Measurements from ENCODE around the gene CSHL1.
A peak's percentile ranks its signal among the peaks of the same experiment; 100 is the strongest.
"Not testable (repeated sequence)": the region's sequence is repeated elsewhere in the genome, so short reads cannot be mapped to it uniquely, and the experiment has no call there.

The CSHL1 gene

GRCh38 chr17:63903787-63904201, 7.3 kb downstream of the CSHL1 start:
- H3K9me3 Mint-ChIP-seq; H3K36me3 Mint-ChIP-seq (ENCODE audit: low read depth); H3K4me1 Mint-ChIP-seq; H3K4me3 Mint-ChIP-seq; H3K27ac Mint-ChIP-seq: not testable (repeated sequence)
- peaks cover 19% of the 10 kb centered on the region for H3K27me3 Mint-ChIP-seq (ENCODE audit: low read depth)
- peak; percentile 30 to 52 (median 41) for TF ChIP-seq CTCF (IDR thresholded peaks at IDR 0.05; ENCODE audit: unreplicated experiment in 3 of 3)

GRCh38 chr17:63901971-63902370, 9.1 kb downstream of the CSHL1 start:
- H3K36me3 Mint-ChIP-seq (ENCODE audit: low read depth); H3K4me3 Mint-ChIP-seq; H3K27ac Mint-ChIP-seq; H3K9me3 Mint-ChIP-seq; H3K4me1 Mint-ChIP-seq: not testable (repeated sequence)
- H3K27me3 Mint-ChIP-seq (ENCODE audit: low read depth), result peaks cover 12% of the 10 kb centered on the region

- not testable (repeated sequence) for H3K36me3 Mint-ChIP-seq (ENCODE audit: low read depth); H3K9me3 Mint-ChIP-seq; H3K4me3 Mint-ChIP-seq; H3K27me3 Mint-ChIP-seq (ENCODE audit: low read depth); H3K4me1 Mint-ChIP-seq; H3K27ac Mint-ChIP-seq
Measured at GRCh38 chr17:63898899-63899798, 11.9 kb downstream of the CSHL1 start.

GRCh38 chr17:63896524-63897354, 14.3 kb downstream of the CSHL1 start, which contains the start of gene CSH1:
TSS of gene CSH1 (minus strand) at chr17:63896574. CDS start at chr17:63896511, 63 bp downstream.
- H3K27ac Mint-ChIP-seq; H3K4me3 Mint-ChIP-seq; H3K9me3 Mint-ChIP-seq; H3K27me3 Mint-ChIP-seq (ENCODE audit: low read depth); H3K4me1 Mint-ChIP-seq; H3K36me3 Mint-ChIP-seq (ENCODE audit: low read depth): not testable (repeated sequence)

- not testable (repeated sequence) for H3K27ac Mint-ChIP-seq; H3K9me3 Mint-ChIP-seq; H3K36me3 Mint-ChIP-seq (ENCODE audit: low read depth); H3K4me1 Mint-ChIP-seq; H3K4me3 Mint-ChIP-seq; H3K27me3 Mint-ChIP-seq (ENCODE audit: low read depth)
Measured at GRCh38 chr17:63894821-63895220, 16.2 kb downstream of the CSHL1 start.

GRCh38 chr17:63894021-63894420, 17.0 kb downstream of the CSHL1 start:
- H3K9me3 Mint-ChIP-seq; H3K27me3 Mint-ChIP-seq (ENCODE audit: low read depth); H3K36me3 Mint-ChIP-seq (ENCODE audit: low read depth); H3K4me1 Mint-ChIP-seq; H3K4me3 Mint-ChIP-seq; H3K27ac Mint-ChIP-seq: not testable (repeated sequence)

- not testable (repeated sequence) for H3K9me3 Mint-ChIP-seq; H3K27me3 Mint-ChIP-seq (ENCODE audit: low read depth); H3K36me3 Mint-ChIP-seq (ENCODE audit: low read depth); H3K4me3 Mint-ChIP-seq; H3K27ac Mint-ChIP-seq; H3K4me1 Mint-ChIP-seq
- TF ChIP-seq CTCF (IDR thresholded peaks at IDR 0.05; ENCODE audit: unreplicated experiment in 3 of 3), result peak in 2 of 3 experiments; percentile 7 to 14
Measured at GRCh38 chr17:63892316-63893037, 18.6 kb downstream of the CSHL1 start.

- H3K4me3 Mint-ChIP-seq; H3K27ac Mint-ChIP-seq; H3K9me3 Mint-ChIP-seq; H3K27me3 Mint-ChIP-seq (ENCODE audit: low read depth); H3K4me1 Mint-ChIP-seq; H3K36me3 Mint-ChIP-seq (ENCODE audit: low read depth): not testable (repeated sequence)
- peak; percentile 37 to 48 (median 46) for TF ChIP-seq CTCF (IDR thresholded peaks at IDR 0.05; ENCODE audit: unreplicated experiment in 3 of 3)
Measured at GRCh38 chr17:63889026-63889848, 21.8 kb downstream of the CSHL1 start.

GRCh38 chr17:63885119-63885518, 25.9 kb downstream of the CSHL1 start:
- H3K36me3 Mint-ChIP-seq (ENCODE audit: low read depth); H3K4me1 Mint-ChIP-seq; H3K27me3 Mint-ChIP-seq (ENCODE audit: low read depth); H3K27ac Mint-ChIP-seq; H3K4me3 Mint-ChIP-seq; H3K9me3 Mint-ChIP-seq: not testable (repeated sequence)

- H3K4me3 Mint-ChIP-seq, result not testable (repeated sequence)
Measured at GRCh38 chr17:63882626-63883126, 28.4 kb downstream of the CSHL1 start.

More at GRCh38 chr17:63882626-63883126, 28.4 kb downstream of the CSHL1 start:
- not testable (repeated sequence) for H3K4me1 Mint-ChIP-seq; H3K27ac Mint-ChIP-seq; H3K9me3 Mint-ChIP-seq; H3K36me3 Mint-ChIP-seq (ENCODE audit: low read depth)
- peaks cover 16% of the 10 kb centered on the region for H3K27me3 Mint-ChIP-seq (ENCODE audit: low read depth)

Data from nephron (organoid).